K562 (cell line): ENCODE data around the gene SCYL1. TPM values are rescaled to one million over a fixed set of nuclear protein-coding genes. Genes with fewer than 3 reads are reported as not detected.

Experiments
- CEBPG ChIP-seq, 3 experiments: fragments of 200-800 bp in 1 of 3; sonication (Bioruptor generic) in 1 of 3; sonication (generic) in 1 of 3; formaldehyde crosslinking in 1 of 3; IDR thresholded peaks in 2 of 3; conservative IDR thresholded peaks in 1 of 3; 2 replicates each; pipeline versions ENCODE4 v1.6.1 to v1.8.0; 2016 to 2022; ENCODE audit warnings: missing compliant biosample characterization in 2 of 3, missing genetic modification characterization in 2 of 3, mild to moderate bottlenecking in 1 of 3, missing genetic modification reagents in 1 of 3
- HMBOX1 ChIP-seq: sonication (generic); IDR thresholded peaks from 2 replicates; pipeline ENCODE4 v1.6.1; 2016
- MTA3 ChIP-seq: fragments of 450-650 bp; formaldehyde crosslinking; IDR thresholded peaks from 2 replicates; pipeline ENCODE4 v1.6.1; 2017; ENCODE audit warnings: mild to moderate bottlenecking, borderline replicate concordance
- RBM25 ChIP-seq: fragments of 200-400 bp; formaldehyde crosslinking; IDR thresholded peaks from 2 replicates; pipeline ENCODE4 v1.6.1; 2018; ENCODE audit warnings: low read length, low read depth, moderate library complexity; ENCODE audit not compliant: severe bottlenecking
- THRAP3 ChIP-seq: fragments of 450-650 bp; IDR thresholded peaks from 2 replicates; pipeline ENCODE4 v1.6.1; 2016; ENCODE audit warnings: mild to moderate bottlenecking, inconsistent platforms, borderline replicate concordance
- ZBTB12 ChIP-seq: fragments of 250-450 bp; sonication (Bioruptor Pico); IDR thresholded peaks from 2 replicates; pipeline ENCODE4 v1.4.0; 2020
- polyA plus RNA-seq, 8 experiments: library from polyadenylated mRNA; depleted of rRNA in 4 of 8; stranded (reverse) in 5 of 8; unstranded in 3 of 8; fragments of >200 nt; fragmentation: Nextera tagmentation in 2 of 8; fragmentation: Illumina TruSeq in 1 of 8; extraction: Ambion mirVana in 2 of 8; extraction: Trizol in 1 of 8; gene quantifications; 2 replicates each; pipeline versions ENCODE4 v1.2.1 to v1.2.3, GENCODE V29; 2011 to 2014; ENCODE audit warnings: inconsistent platforms in 1 of 8, missing spikeins in 1 of 8
- total RNA-seq, 7 experiments: library from RNA; depleted of rRNA in 6 of 7; stranded (reverse); fragments of >200 nt in 6 of 7; fragmentation: Illumina TruSeq in 2 of 7; extraction: Trizol in 2 of 7; gene quantifications; 2 replicates each; pipeline versions ENCODE4 v1.2.1 to v1.2.3, GENCODE V29; 2011 to 2021; ENCODE audit warnings: low replicate concordance in 1 of 7
- TF ChIP-seq, protein P1 (sequence below): fragments of 250-450 bp; sonication (Bioruptor Pico); IDR thresholded peaks from 2 replicates; pipeline ENCODE4 v1.5.0; 2020; ENCODE audit warnings: mild to moderate bottlenecking
- TF ChIP-seq, protein P2 (sequence below): fragments of 450-650 bp; formaldehyde crosslinking; conservative IDR thresholded peaks from 2 replicates; pipeline ENCODE4 v1.4.0; 2022; ENCODE audit warnings: mild to moderate bottlenecking, missing genetic modification characterization
- TF ChIP-seq, protein P3 (sequence below): fragments of 150-350 bp; conservative IDR thresholded peaks from 2 replicates; pipeline ENCODE4 v1.6.1; 2014; ENCODE audit warnings: low read length
- TF ChIP-seq, protein P4 (sequence below), 2 experiments: fragments of 450-650 bp; IDR thresholded peaks; 2 replicates each; pipeline ENCODE4 v1.6.1; 2018; ENCODE audit warnings: mild to moderate bottlenecking in 2 of 2, low read depth in 1 of 2; ENCODE audit not compliant: partially characterized antibody in 2 of 2

SCYL1 gene
- total and polyA plus RNA-seq, 9 of the 15 experiments (the other 6 are each of a cell fraction or from before 2014, with no cell fraction given), result 1.9 to 145 (median 57.6) TPM

DNA sequence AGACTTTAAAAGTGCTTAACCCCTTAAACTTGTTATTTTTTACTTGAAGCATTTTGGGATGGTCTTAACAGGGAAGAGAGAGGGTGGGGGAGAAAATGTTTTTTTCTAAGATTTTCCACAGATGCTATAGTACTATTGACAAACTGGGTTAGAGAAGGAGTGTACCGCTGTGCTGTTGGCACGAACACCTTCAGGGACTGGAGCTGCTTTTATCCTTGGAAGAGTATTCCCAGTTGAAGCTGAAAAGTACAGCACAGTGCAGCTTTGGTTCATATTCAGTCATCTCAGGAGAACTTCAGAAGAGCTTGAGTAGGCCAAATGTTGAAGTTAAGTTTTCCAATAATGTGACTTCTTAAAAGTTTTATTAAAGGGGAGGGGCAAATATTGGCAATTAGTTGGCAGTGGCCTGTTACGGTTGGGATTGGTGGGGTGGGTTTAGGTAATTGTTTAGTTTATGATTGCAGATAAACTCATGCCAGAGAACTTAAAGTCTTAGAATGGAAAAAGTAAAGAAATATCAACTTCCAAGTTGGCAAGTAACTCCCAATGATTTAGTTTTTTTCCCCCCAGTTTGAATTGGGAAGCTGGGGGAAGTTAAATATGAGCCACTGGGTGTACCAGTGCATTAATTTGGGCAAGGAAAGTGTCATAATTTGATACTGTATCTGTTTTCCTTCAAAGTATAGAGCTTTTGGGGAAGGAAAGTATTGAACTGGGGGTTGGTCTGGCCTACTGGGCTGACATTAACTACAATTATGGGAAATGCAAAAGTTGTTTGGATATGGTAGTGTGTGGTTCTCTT lies 23.2 kb upstream of the SCYL1 start (continued):
- TF ChIP-seq HMBOX1 (no peak), ZBTB12 (CRISPR knock-in tag) (no peak), THRAP3 (peak; percentile 97; the same call in 1 of the 2 replicates), MTA3 (no peak), RBM25 (no peak), CEBPG (CRISPR knock-in tag; IDR thresholded peaks at IDR 0.05) (no peak), CEBPG (tag; conservative IDR thresholded peaks at IDR 0.05 in 1 of 2, IDR thresholded peaks at IDR 0.05 in 1 of 2) (no peak)
- TF ChIP-seq, protein P1, sequence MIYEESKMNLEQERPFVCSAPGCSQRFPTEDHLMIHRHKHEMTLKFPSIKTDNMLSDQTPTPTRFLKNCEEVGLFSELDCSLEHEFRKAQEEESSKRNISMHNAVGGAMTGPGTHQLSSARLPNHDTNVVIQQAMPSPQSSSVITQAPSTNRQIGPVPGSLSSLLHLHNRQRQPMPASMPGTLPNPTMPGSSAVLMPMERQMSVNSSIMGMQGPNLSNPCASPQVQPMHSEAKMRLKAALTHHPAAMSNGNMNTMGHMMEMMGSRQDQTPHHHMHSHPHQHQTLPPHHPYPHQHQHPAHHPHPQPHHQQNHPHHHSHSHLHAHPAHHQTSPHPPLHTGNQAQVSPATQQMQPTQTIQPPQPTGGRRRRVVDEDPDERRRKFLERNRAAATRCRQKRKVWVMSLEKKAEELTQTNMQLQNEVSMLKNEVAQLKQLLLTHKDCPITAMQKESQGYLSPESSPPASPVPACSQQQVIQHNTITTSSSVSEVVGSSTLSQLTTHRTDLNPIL (CRISPR knock-in tag), result no peak; the same call in 1 of the 2 replicates
- TF ChIP-seq, protein P2, sequence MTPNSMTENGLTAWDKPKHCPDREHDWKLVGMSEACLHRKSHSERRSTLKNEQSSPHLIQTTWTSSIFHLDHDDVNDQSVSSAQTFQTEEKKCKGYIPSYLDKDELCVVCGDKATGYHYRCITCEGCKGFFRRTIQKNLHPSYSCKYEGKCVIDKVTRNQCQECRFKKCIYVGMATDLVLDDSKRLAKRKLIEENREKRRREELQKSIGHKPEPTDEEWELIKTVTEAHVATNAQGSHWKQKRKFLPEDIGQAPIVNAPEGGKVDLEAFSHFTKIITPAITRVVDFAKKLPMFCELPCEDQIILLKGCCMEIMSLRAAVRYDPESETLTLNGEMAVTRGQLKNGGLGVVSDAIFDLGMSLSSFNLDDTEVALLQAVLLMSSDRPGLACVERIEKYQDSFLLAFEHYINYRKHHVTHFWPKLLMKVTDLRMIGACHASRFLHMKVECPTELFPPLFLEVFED (CRISPR knock-in tag), result peak; percentile 86
- TF ChIP-seq, protein P3, sequence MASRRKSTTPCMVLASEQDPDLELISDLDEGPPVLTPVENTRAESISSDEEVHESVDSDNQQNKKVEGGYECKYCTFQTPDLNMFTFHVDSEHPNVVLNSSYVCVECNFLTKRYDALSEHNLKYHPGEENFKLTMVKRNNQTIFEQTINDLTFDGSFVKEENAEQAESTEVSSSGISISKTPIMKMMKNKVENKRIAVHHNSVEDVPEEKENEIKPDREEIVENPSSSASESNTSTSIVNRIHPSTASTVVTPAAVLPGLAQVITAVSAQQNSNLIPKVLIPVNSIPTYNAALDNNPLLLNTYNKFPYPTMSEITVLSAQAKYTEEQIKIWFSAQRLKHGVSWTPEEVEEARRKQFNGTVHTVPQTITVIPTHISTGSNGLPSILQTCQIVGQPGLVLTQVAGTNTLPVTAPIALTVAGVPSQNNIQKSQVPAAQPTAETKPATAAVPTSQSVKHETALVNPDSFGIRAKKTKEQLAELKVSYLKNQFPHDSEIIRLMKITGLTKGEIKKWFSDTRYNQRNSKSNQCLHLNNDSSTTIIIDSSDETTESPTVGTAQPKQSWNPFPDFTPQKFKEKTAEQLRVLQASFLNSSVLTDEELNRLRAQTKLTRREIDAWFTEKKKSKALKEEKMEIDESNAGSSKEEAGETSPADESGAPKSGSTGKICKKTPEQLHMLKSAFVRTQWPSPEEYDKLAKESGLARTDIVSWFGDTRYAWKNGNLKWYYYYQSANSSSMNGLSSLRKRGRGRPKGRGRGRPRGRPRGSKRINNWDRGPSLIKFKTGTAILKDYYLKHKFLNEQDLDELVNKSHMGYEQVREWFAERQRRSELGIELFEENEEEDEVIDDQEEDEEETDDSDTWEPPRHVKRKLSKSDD, result no peak
- TF ChIP-seq, protein P4, sequence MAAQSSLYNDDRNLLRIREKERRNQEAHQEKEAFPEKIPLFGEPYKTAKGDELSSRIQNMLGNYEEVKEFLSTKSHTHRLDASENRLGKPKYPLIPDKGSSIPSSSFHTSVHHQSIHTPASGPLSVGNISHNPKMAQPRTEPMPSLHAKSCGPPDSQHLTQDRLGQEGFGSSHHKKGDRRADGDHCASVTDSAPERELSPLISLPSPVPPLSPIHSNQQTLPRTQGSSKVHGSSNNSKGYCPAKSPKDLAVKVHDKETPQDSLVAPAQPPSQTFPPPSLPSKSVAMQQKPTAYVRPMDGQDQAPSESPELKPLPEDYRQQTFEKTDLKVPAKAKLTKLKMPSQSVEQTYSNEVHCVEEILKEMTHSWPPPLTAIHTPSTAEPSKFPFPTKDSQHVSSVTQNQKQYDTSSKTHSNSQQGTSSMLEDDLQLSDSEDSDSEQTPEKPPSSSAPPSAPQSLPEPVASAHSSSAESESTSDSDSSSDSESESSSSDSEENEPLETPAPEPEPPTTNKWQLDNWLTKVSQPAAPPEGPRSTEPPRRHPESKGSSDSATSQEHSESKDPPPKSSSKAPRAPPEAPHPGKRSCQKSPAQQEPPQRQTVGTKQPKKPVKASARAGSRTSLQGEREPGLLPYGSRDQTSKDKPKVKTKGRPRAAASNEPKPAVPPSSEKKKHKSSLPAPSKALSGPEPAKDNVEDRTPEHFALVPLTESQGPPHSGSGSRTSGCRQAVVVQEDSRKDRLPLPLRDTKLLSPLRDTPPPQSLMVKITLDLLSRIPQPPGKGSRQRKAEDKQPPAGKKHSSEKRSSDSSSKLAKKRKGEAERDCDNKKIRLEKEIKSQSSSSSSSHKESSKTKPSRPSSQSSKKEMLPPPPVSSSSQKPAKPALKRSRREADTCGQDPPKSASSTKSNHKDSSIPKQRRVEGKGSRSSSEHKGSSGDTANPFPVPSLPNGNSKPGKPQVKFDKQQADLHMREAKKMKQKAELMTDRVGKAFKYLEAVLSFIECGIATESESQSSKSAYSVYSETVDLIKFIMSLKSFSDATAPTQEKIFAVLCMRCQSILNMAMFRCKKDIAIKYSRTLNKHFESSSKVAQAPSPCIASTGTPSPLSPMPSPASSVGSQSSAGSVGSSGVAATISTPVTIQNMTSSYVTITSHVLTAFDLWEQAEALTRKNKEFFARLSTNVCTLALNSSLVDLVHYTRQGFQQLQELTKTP (IDR thresholded peaks at IDR 0.05; ENCODE audit: low read depth in 1 of 2, partially characterized antibody in 2 of 2), result peak; percentile 75 to 77
